ENCODE data around the gene TAF9. TPM values are rescaled to one million over a fixed set of nuclear protein-coding genes. Genes with fewer than 3 reads are reported as not detected.

TAF9 gene
- total RNA-seq, 2 donors from 2014 or later, result 74.3 to 80.1 TPM

Other genes starting within 250 kb of the TAF9 start
- gene CCNB1, start 202.4 kb downstream of the TAF9 start, total RNA-seq, result 100 to 1,000 TPM; 220 to 262 TPM
- gene CENPH, start 179.9 kb downstream of the TAF9 start, total RNA-seq, result 10 to 100 TPM; 71.3 to 80.4 TPM
- gene CDK7, start 134.6 kb downstream of the TAF9 start, total RNA-seq, result 10 to 100 TPM; 39.9 to 40.2 TPM
- gene CCDC125, start 36.7 kb downstream of the TAF9 start, total RNA-seq, result 10 to 100 TPM; 13.3 to 16.0 TPM
- 10 to 100 TPM; 61.3 to 86.2 TPM for gene AK6, start within 50 bp of the TAF9 start, total RNA-seq
- 10 to 100 TPM; 25.7 to 29.7 TPM for gene RAD17, start 298 bp upstream of the TAF9 start, total RNA-seq
- gene MARVELD2, start 45.6 kb upstream of the TAF9 start, total RNA-seq, result under 1 TPM; 0.23 to 0.39 TPM
- under 1 TPM; 0.58 to 0.84 TPM for gene OCLN, start 123.3 kb upstream of the TAF9 start, total RNA-seq
- 10 to 100 TPM; 43.7 to 79.5 TPM for gene GTF2H2C, start 190.7 kb upstream of the TAF9 start, total RNA-seq

All from activated naive CD4-positive, alpha-beta T cell treated with anti-CD3 and anti-CD28 coated beads, Interleukin-2, amount 50 U/mL, for 72 hours (primary cell).